Measurements from ENCODE around the gene FETUB.

- TF ChIP-seq, protein P1, sequence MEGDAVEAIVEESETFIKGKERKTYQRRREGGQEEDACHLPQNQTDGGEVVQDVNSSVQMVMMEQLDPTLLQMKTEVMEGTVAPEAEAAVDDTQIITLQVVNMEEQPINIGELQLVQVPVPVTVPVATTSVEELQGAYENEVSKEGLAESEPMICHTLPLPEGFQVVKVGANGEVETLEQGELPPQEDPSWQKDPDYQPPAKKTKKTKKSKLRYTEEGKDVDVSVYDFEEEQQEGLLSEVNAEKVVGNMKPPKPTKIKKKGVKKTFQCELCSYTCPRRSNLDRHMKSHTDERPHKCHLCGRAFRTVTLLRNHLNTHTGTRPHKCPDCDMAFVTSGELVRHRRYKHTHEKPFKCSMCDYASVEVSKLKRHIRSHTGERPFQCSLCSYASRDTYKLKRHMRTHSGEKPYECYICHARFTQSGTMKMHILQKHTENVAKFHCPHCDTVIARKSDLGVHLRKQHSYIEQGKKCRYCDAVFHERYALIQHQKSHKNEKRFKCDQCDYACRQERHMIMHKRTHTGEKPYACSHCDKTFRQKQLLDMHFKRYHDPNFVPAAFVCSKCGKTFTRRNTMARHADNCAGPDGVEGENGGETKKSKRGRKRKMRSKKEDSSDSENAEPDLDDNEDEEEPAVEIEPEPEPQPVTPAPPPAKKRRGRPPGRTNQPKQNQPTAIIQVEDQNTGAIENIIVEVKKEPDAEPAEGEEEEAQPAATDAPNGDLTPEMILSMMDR (IDR thresholded peaks at IDR 0.05; ENCODE audit: insufficient read depth, low read length) = no peak
- TF ChIP-seq GABPA (IDR thresholded peaks at IDR 0.05; ENCODE audit: low read depth) (no peak), POLR2AphosphoS5 (IDR thresholded peaks at IDR 0.05; ENCODE audit: low read depth) (no peak)
These were observed 3.7 kb upstream of the FETUB start for GRCh38 chr3:186636536-186636935.
